ENCODE measurements around the gene PHOSPHO2. TPM values are rescaled to one million over a fixed set of nuclear protein-coding genes. Genes with fewer than 3 reads are reported as not detected.

PHOSPHO2 gene
- total RNA-seq, 1 experiment from 2014 or later, result 12.7 TPM

- no peak for TF ChIP-seq CTCF (IDR thresholded peaks at IDR 0.05; ENCODE audit: unreplicated experiment)
- DNase-seq, result no peak
- CTCF ChIA-PET, result interaction anchor here (1.7 kb wide), 1 partner anchor 10 kb away, joined by 6 read pairs; no protein-coding TSS in a partner anchor
Measured at GRCh38 chr2:169716938-169717690, 22.8 kb downstream of the PHOSPHO2 start.

GRCh38 chr2:169717691-169718063 lies 23.4 kb downstream of the PHOSPHO2 start:
- Mint-ChIP-seq H3K27ac (ENCODE audit: unreplicated experiment) (no peak overlapping the region), H3K4me1 (ENCODE audit: low read depth, unreplicated experiment) (peaks cover 35% of the 10 kb centered on the region), H3K9me3 (ENCODE audit: low read depth, unreplicated experiment) (no peaks in the 10 kb centered on the region), H3K4me3 (ENCODE audit: low read depth, unreplicated experiment) (no peak overlapping the region), H3K27me3 (ENCODE audit: unreplicated experiment) (no peaks in the 10 kb centered on the region), H3K36me3 (ENCODE audit: insufficient read depth, unreplicated experiment) (no peaks in the 10 kb centered on the region)
- intact Hi-C loops (cut with micrococcal nuclease; ENCODE audit: unreplicated experiment), result no loop called here
- TF ChIP-seq CTCF (IDR thresholded peaks at IDR 0.05; ENCODE audit: unreplicated experiment), result no peak
- CTCF ChIA-PET, result no interaction called here
- no peak for DNase-seq
- BruUV-seq (replicated peaks), result no TSS peak

More at GRCh38 chr2:169716938-169717690, 22.8 kb downstream of the PHOSPHO2 start:
- H3K27ac Mint-ChIP-seq (ENCODE audit: unreplicated experiment), result no peak overlapping the region
- intact Hi-C loops (cut with micrococcal nuclease; ENCODE audit: unreplicated experiment), result no loop called here
- H3K9me3 Mint-ChIP-seq (ENCODE audit: low read depth, unreplicated experiment), result no peaks in the 10 kb centered on the region
- BruUV-seq (replicated peaks), result no TSS peak
- no peaks in the 10 kb centered on the region for H3K36me3 Mint-ChIP-seq (ENCODE audit: insufficient read depth, unreplicated experiment)
- no peaks in the 10 kb centered on the region for H3K27me3 Mint-ChIP-seq (ENCODE audit: unreplicated experiment)
- H3K4me1 Mint-ChIP-seq (ENCODE audit: low read depth, unreplicated experiment), result peaks cover 35% of the 10 kb centered on the region
- H3K4me3 Mint-ChIP-seq (ENCODE audit: low read depth, unreplicated experiment), result no peak overlapping the region

DNA sequence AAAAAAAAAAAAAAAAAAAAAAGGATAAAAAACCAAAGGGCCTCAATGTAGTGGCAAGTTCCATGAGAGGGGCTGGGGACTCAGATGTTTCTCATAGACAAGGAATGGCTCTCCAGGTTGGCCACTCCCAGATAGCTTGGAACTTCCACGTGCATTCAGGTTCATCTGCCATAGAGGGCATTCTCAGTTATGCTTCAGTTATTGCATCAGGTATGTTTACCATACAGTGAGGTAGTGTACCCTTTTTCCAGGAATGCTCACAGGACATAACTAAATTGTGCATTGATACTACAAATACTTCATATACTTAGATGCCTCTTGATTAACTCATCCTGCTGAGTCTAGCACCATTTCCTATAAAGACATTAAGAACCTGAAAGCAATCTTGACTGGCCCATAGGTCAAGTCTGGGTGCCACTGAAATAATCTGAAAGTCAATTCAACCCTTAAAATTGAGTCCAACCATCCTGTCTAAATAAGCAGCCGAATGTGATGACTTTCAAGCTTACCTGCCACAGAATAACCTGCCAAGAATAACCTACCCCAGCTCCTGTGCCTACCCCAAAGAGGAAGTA lies 24.7 kb downstream of the PHOSPHO2 start:
- H3K4me3 Mint-ChIP-seq (ENCODE audit: low read depth, unreplicated experiment), result no peak overlapping the region
- CTCF ChIA-PET, result interaction anchor here (1.2 kb wide), 1 partner anchor 13 kb away, joined by 4 read pairs; no protein-coding TSS in a partner anchor
- BruUV-seq (replicated peaks), result no TSS peak
- H3K27ac Mint-ChIP-seq (ENCODE audit: unreplicated experiment), result no peak overlapping the region
- H3K36me3 Mint-ChIP-seq (ENCODE audit: insufficient read depth, unreplicated experiment), result no peaks in the 10 kb centered on the region
- peaks cover 35% of the 10 kb centered on the region for H3K4me1 Mint-ChIP-seq (ENCODE audit: low read depth, unreplicated experiment)
- TF ChIP-seq CTCF (IDR thresholded peaks at IDR 0.05; ENCODE audit: unreplicated experiment), result no peak
- no peaks in the 10 kb centered on the region for H3K27me3 Mint-ChIP-seq (ENCODE audit: unreplicated experiment)
- no peak for DNase-seq
- no peaks in the 10 kb centered on the region for H3K9me3 Mint-ChIP-seq (ENCODE audit: low read depth, unreplicated experiment)
- intact Hi-C loops (cut with micrococcal nuclease; ENCODE audit: unreplicated experiment), result no loop called here

- CTCF ChIA-PET, result no interaction called here
- H3K9me3 Mint-ChIP-seq (ENCODE audit: low read depth, unreplicated experiment), result no peaks in the 10 kb centered on the region
- no peak overlapping the region for H3K4me3 Mint-ChIP-seq (ENCODE audit: low read depth, unreplicated experiment)
- H3K36me3 Mint-ChIP-seq (ENCODE audit: insufficient read depth, unreplicated experiment), result no peaks in the 10 kb centered on the region
- DNase-seq, result no peak
- no peaks in the 10 kb centered on the region for H3K27me3 Mint-ChIP-seq (ENCODE audit: unreplicated experiment)
- intact Hi-C loops (cut with micrococcal nuclease; ENCODE audit: unreplicated experiment), result no loop called here
- H3K4me1 Mint-ChIP-seq (ENCODE audit: low read depth, unreplicated experiment), result peaks cover 16% of the 10 kb centered on the region
- BruUV-seq (replicated peaks), result no TSS peak
- H3K27ac Mint-ChIP-seq (ENCODE audit: unreplicated experiment), result no peak overlapping the region
- no peak for TF ChIP-seq CTCF (IDR thresholded peaks at IDR 0.05; ENCODE audit: unreplicated experiment)
Measured at GRCh38 chr2:169721016-169721415, 26.7 kb downstream of the PHOSPHO2 start.

Data from Calu3 (cell line).